ENCODE data around the gene METTL2A. TPM values are rescaled to one million over a fixed set of nuclear protein-coding genes. Genes with fewer than 3 reads are reported as not detected.
"Not testable (repeated sequence)": the region's sequence is repeated elsewhere in the genome, so short reads cannot be mapped to it uniquely, and the experiment has no call there.

Gene METTL2A
- total RNA-seq, 1 experiment from 2014 or later = 19.0 TPM

GRCh38 chr17:62471380-62471880, 47.7 kb downstream of the METTL2A start:
- DNase-seq (ENCODE audit: low read depth) = not testable (repeated sequence)

- not testable (repeated sequence) for DNase-seq (ENCODE audit: low read depth)
Measured at GRCh38 chr17:62473030-62473982, 49.6 kb downstream of the METTL2A start.

GRCh38 chr17:62477111-62477510, 53.4 kb downstream of the METTL2A start:
- not testable (repeated sequence) for DNase-seq (ENCODE audit: low read depth)

- peak; percentile 3 for DNase-seq (ENCODE audit: low read depth)
Measured at GRCh38 chr17:62477718-62478408, 54.2 kb downstream of the METTL2A start.

DNA sequence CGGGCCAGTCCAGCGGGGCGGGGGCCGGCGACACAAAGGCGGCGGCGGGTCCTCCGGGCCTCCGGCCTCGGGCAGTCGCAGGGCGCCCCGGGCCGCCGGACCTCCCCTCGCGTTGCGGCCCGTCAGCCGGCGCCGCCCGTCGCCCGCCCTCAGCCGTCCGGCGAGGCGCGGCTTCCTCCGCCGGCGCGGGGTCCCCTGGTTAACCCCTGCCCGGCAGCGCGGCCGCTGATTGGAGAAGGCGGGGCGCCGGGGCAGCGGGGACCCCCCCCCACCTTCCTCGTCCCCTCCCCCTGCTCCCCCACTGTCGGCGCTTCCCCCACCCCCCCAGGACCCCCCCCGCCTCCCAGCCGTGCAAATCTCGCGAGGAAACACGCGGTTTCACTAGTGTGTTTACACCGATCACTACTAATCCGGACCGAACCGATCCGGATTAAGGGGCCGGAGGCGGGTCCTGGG, 54.8 kb downstream of the METTL2A start, which contains the start of gene TLK2:
Gene TLK2, plus strand, starts transcription at position 402 of the 456 bp plus-strand sequence. CDS start 2,301 bp downstream, outside the sequence.
- DNase-seq (ENCODE audit: low read depth) = peak; percentile 79

DNA sequence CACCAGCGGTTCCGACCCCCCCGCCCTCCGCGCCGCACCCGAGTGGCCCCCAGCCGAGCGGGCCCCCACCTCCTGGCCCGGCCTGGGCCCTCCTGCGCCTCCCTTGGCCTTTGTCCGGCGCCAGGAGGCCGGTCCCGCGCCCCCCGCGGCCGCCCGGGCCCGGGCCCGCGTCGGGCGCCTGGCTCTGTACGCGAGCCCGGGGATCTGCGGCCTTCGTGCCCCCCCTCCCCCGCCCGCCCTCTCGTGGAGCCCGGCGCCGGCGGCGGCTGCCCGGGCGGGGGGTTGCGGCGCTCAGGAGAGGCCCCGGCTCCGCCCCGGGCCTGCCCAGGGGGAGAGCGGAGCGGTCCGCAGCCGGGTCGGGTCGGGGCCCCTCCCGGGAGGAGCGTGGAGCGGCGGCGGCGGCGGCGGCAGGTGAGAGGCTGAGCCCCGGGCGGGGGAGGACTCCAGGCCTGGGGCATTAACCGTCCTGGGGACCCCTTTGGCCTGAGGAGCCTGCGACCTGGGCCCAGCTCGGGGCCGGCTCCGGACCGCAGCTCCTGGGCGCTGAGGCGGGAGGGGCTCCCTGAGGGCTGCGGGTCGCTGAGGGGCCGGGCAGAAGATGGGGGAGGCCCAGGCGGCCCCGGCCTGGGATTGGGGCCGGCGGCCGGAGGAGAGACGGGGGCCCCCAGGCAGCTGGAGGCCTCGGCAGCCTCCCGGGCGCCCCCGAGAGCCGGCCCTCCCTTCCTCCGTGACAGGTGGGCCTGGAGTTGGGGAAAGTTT, 55.4 kb downstream of the METTL2A start:
- DNase-seq (ENCODE audit: low read depth) = peak; percentile 3

GRCh38 chr17:62479639-62480258, 56.1 kb downstream of the METTL2A start:
- DNase-seq (ENCODE audit: low read depth) = peak; percentile 8

DNA sequence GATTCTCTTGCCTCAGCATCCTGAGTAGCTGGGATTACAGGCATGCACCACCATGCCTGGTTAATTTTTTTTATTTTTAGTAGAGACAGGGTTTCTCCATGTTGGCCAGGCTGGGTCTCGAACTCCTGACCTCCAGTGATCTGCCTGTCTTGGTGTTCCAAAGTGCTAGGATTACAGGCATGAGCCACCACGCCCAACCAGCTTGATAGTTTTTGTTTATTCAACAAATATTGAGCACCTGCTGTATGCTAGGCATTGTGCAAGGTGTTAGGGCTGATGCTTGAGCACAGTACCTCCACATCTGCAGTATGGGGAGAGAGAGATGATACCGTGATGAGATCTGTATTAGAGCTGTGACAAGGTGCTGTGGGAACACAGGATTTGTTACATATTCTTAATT, 58.9 kb downstream of the METTL2A start:
- DNase-seq (ENCODE audit: low read depth) = not testable (repeated sequence)

GRCh38 chr17:62490990-62491389, 67.3 kb downstream of the METTL2A start:
- DNase-seq (ENCODE audit: low read depth) = not testable (repeated sequence)

DNA sequence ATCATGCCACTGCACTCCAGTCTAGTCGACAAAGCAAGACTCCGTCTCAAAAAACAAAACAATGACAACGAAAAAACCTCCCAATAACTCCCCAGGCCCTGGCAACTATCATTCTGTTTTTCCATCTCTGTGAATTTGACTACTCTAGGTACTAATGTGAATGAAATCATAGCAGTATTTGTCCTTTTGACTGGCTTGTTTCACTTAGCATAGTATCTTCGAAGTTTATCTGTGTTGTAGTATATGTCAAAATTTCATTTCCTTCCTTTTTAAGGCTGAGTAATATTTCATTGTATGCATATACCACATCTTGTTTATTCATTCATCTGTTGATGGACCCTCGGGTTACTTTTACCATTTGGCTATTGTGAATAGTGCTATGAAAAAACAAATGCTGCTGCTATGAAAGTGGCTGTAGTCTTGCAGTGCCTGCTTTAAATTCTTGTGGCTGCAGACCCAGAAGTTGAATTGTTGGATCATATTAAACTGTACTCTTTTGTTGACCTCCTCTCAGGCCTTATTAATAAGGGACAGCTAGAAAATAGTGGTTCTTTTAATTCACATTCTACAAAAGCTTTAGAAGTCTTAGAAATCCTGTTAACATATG, 69.5 kb downstream of the METTL2A start:
- DNase-seq (ENCODE audit: low read depth) = not testable (repeated sequence)

DNA sequence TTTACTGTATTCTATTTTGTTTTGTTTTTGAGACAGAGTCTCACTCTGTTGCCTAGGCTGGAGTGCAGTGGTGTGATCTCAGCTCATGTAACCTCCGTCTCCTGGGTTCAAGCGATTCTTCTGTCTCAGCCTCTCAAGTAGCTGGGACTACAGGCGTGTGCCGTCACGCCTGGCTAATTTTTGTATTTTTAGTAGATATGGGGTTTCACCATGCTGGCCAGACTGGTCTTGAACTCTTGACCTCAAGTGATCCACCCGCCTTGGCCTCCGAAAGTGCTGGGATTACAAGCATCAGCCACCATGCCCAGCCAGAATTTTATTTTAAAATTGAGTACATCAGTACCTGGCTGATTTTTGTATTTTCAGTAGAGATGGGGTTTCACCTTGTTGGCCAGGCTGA, 70.4 kb downstream of the METTL2A start:
- DNase-seq (ENCODE audit: low read depth) = not testable (repeated sequence)

DNA sequence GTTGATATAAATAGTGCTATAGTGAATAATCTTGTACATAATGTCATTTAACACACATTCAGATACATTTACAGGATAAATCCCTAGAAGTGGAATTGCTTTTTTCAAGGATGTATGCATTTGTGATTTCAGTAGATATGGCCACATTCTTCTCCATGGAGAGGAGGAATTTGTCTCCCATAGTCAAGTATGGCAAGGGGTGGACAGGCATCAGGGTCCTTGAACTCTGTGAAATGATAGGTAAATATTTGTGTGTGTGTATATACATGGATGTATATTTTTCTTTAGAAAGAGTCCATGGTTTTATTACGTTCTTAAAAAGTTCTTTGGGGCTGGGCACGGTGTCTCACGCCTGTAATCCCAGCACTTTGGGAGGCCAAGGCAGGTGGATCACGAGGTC, 72.6 kb downstream of the METTL2A start:
- not testable (repeated sequence) for DNase-seq (ENCODE audit: low read depth)

- not testable (repeated sequence) for DNase-seq (ENCODE audit: low read depth)
Measured at GRCh38 chr17:62498796-62499195, 75.1 kb downstream of the METTL2A start.

Other genes with a start within 250 kb of the METTL2A start
- gene EFCAB3, start 43.3 kb upstream of the METTL2A start, total RNA-seq (2014; rRNA removed; shearing (Covaris generic)) = not detected in 2 replicates
- 20.3 and 22.8 TPM in 2 replicates for gene TLK2, start 54.9 kb downstream of the METTL2A start, total RNA-seq (2014; rRNA removed; shearing (Covaris generic))
- gene MRC2, start 203.8 kb downstream of the METTL2A start, total RNA-seq (2014; rRNA removed; shearing (Covaris generic)) = 124 and 152 TPM in 2 replicates

Measured in RPMI7951 (cell line).